B cell (primary cell): ENCODE measurements around the gene WWC2. TPM values are rescaled to one million over a fixed set of nuclear protein-coding genes. Genes with fewer than 3 reads are reported as not detected.

Experiments used
- ATAC-seq: fragments of 200-7000 bp; cut with Tn5 transposase; one replicate; pipeline ENCODE4 v1.10.0; 2021; ENCODE audit warnings: low read depth, mild to moderate bottlenecking, moderate number of reproducible peaks, moderate library complexity
- CTCF ChIA-PET: fragments of 350-600 bp; sonication (Branson Sonifier 250); formaldehyde crosslinking; loops from one replicate; lab custom pipeline; 2021; ENCODE audit warnings: antibody characterized with exemption, inconsistent platforms; lab: Charles Lee
- POLR2A ChIA-PET: fragments of 350-600 bp; sonication (Branson Sonifier 250); formaldehyde crosslinking; loops from one replicate; lab custom pipeline; 2021; ENCODE audit warnings: antibody characterized with exemption; lab: Charles Lee
- DNase-seq: peaks from one replicate; pipeline ENCODE4 v3.0.0; 2013
- H2AFZ ChIP-seq: 2 replicates; pipeline ENCODE4 v1.6.1; 2012; ENCODE audit warnings: mild to moderate bottlenecking, low read depth, low read length; ENCODE audit not compliant: insufficient read depth, poor library complexity, severe bottlenecking
- H3K27ac ChIP-seq, 2 donors: 1 replicate in 1 of 2; 2 replicates in 1 of 2; pipeline ENCODE4 v1.5.1; 2012 to 2013; ENCODE audit warnings: low read length in 2 of 2, mild to moderate bottlenecking in 2 of 2, moderate library complexity in 1 of 2
- H3K27me3 ChIP-seq, 4 experiments: fragments of 200-600 bp in 1 of 4; sonication (generic) in 1 of 4; replicated peaks in 1 of 4; 1 replicate in 2 of 4; 2 replicates in 2 of 4; pipeline versions ENCODE4 v1.6.1 to v1.7.0; 2013 to 2016; ENCODE audit warnings: low read length in 3 of 4, mild to moderate bottlenecking in 2 of 4, mixed read lengths in 1 of 4, moderate library complexity in 1 of 4; ENCODE audit not compliant: insufficient read depth in 4 of 4, control insufficient read depth in 3 of 4; ENCODE audit errors: control extremely low read depth in 1 of 4
- H3K36me3 ChIP-seq, 2 experiments: replicated peaks in 1 of 2; 1 replicate in 1 of 2; 2 replicates in 1 of 2; pipeline versions ENCODE4 v1.6.1 to v1.7.1; 2013; ENCODE audit warnings: low read length in 1 of 2; ENCODE audit not compliant: insufficient read depth in 2 of 2, control insufficient read depth in 1 of 2; ENCODE audit errors: control extremely low read depth in 1 of 2, extremely low read depth in 1 of 2
- H3K4me1 ChIP-seq, 2 donors: fragments of 200-600 bp in 1 of 2; sonication (generic) in 1 of 2; 1 replicate in 1 of 2; 2 replicates in 1 of 2; pipeline versions ENCODE4 v1.5.1 to v1.6.1; 2013 to 2017; ENCODE audit warnings: low read length in 2 of 2; ENCODE audit not compliant: control insufficient read depth in 2 of 2, insufficient read depth in 2 of 2
- H3K4me2 ChIP-seq: replicated peaks from 2 replicates; pipeline ENCODE3; 2012; ENCODE audit warnings: mild to moderate bottlenecking, low read depth, low read length; ENCODE audit not compliant: poor library complexity, severe bottlenecking
- H3K4me3 ChIP-seq, 5 experiments: fragments of 200-600 bp in 1 of 5; sonication (generic) in 1 of 5; 1 replicate in 3 of 5; 2 replicates in 2 of 5; pipeline versions ENCODE4 v1.5.1 to v1.7.0; 2011 to 2016; ENCODE audit warnings: low read length in 4 of 5, mild to moderate bottlenecking in 4 of 5, low read depth in 2 of 5, control low read depth in 1 of 5, moderate library complexity in 1 of 5; ENCODE audit not compliant: insufficient read depth in 1 of 5; ENCODE audit errors: control extremely low read depth in 1 of 5, extremely low read depth in 1 of 5
- H3K79me2 ChIP-seq: fragments of 200-600 bp; sonication (generic); one replicate; pipeline ENCODE4 v1.6.0; 2016; ENCODE audit warnings: low read length; ENCODE audit not compliant: control insufficient read depth, insufficient read depth
- H3K9ac ChIP-seq: fragments of 200-600 bp; sonication (generic); 2 replicates; pipeline ENCODE4 v1.6.1; 2017; ENCODE audit warnings: mild to moderate bottlenecking, low read length, moderate library complexity
- H3K9me3 ChIP-seq, 3 donors: one replicate each; pipeline versions ENCODE4 v1.6.1 to v1.7.1; 2013; ENCODE audit warnings: low read length in 2 of 3; ENCODE audit not compliant: control insufficient read depth in 2 of 3, insufficient read depth in 1 of 3; ENCODE audit errors: control extremely low read depth in 1 of 3
- H4K20me1 ChIP-seq: 2 replicates; pipeline ENCODE4 v1.6.0; 2012; ENCODE audit warnings: mild to moderate bottlenecking, low read length; ENCODE audit not compliant: insufficient read depth, control insufficient read depth, poor library complexity, severe bottlenecking
- H3K27ac Mint-ChIP-seq: one replicate; pipeline ENCODE4 v1.8.0; 2021; ENCODE audit warnings: mixed read lengths
- H3K27me3 Mint-ChIP-seq: one replicate; pipeline ENCODE4 v1.8.0; 2021; ENCODE audit warnings: mixed read lengths
- H3K4me1 Mint-ChIP-seq: one replicate; pipeline ENCODE4 v1.8.0; 2021; ENCODE audit warnings: mixed read lengths
- H3K4me3 Mint-ChIP-seq: one replicate; pipeline ENCODE4 v1.8.0; 2021; ENCODE audit warnings: mixed read lengths
- H3K9me3 Mint-ChIP-seq: one replicate; pipeline ENCODE4 v1.8.0; 2022; ENCODE audit warnings: mixed read lengths; ENCODE audit not compliant: insufficient read depth
- EZH2 ChIP-seq: IDR thresholded peaks from 2 replicates; pipeline ENCODE4 v1.6.1; 2012; ENCODE audit warnings: borderline replicate concordance, low read depth, mild to moderate bottlenecking, moderate library complexity, low read length; ENCODE audit not compliant: insufficient read depth, poor library complexity, severe bottlenecking
- WGBS: methylation state at CpG from one replicate; pipeline ENCODE4 v1.1.5; 2013; ENCODE audit warnings: missing lambda C conversion rate; ENCODE audit not compliant: insufficient coverage; 5-methylcytosine and 5-hydroxymethylcytosine counted together
- intact Hi-C: fragments of 100-400 bp; cut with micrococcal nuclease; formaldehyde crosslinking; loops from one replicate; pipeline ENCODE4 v1.10.0; 2022
- polyA plus RNA-seq: library from polyadenylated mRNA; depleted of rRNA; stranded (reverse); fragments of >200 nt; gene quantifications from 2 replicates; pipeline ENCODE4 v1.2.3, GENCODE V29; 2012
- total RNA-seq, 2 donors: library from RNA; stranded (reverse); fragments of 120-200 nt in 1 of 2; gene quantifications; 1 replicate in 1 of 2; 2 replicates in 1 of 2; pipeline versions ENCODE4 v1.2.3 to v1.2.4, GENCODE V29; 2013 to 2022
- TF ChIP-seq, protein P1 (sequence below): fragments of 200-600 bp; IDR thresholded peaks from one replicate; pipeline ENCODE4 v1.8.0; 2022; ENCODE audit warnings: antibody characterized with exemption, mild to moderate bottlenecking

The WWC2 gene
- total and polyA plus RNA-seq, 2 donors (not counting 1 experiment from before 2014, with no cell fraction given) = 0.07 to 0.32 TPM

DNA sequence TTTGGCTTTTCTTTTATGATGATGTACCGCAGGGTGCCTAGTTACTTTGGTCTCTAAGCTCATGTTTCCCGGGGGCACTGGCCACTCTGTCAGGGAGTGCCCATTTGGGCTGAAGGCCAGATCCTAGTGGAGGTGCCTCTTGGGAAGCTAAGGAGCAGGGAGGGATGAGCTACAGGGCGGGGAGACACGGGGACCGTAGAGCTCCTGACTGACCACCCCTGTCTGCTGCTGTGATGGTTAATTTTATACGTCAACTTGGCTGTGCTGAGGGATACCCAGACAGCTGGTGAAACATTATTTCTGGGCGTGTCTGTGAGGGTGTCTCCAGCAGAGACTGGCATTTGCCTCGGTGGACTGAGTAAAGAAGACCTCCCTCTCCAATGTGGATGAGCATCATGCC, 248.1 kb downstream of the WWC2 start:
- Histone ChIP-seq H3K79me2 (no peaks in the 10 kb centered on the region), H2AFZ (no peak overlapping the region), H3K36me3 (no peaks in the 10 kb centered on the region), H3K4me3 (no peak overlapping the region), H3K27ac (no peak overlapping the region), H3K4me2 (no peak overlapping the region), H3K27me3 (peaks cover 0 to 17% (median 0%) of the 10 kb centered on the region in 4 experiments), H3K9me3 (no peaks in the 10 kb centered on the region), H4K20me1 (no peaks in the 10 kb centered on the region), H3K4me1 (peaks cover 0 to 4% of the 10 kb centered on the region in 2 donors), H3K9ac (no peak overlapping the region)
- TF ChIP-seq EZH2 = no peak
- TF ChIP-seq, protein P1, sequence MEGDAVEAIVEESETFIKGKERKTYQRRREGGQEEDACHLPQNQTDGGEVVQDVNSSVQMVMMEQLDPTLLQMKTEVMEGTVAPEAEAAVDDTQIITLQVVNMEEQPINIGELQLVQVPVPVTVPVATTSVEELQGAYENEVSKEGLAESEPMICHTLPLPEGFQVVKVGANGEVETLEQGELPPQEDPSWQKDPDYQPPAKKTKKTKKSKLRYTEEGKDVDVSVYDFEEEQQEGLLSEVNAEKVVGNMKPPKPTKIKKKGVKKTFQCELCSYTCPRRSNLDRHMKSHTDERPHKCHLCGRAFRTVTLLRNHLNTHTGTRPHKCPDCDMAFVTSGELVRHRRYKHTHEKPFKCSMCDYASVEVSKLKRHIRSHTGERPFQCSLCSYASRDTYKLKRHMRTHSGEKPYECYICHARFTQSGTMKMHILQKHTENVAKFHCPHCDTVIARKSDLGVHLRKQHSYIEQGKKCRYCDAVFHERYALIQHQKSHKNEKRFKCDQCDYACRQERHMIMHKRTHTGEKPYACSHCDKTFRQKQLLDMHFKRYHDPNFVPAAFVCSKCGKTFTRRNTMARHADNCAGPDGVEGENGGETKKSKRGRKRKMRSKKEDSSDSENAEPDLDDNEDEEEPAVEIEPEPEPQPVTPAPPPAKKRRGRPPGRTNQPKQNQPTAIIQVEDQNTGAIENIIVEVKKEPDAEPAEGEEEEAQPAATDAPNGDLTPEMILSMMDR = no peak
- intact Hi-C loops = no loop called here
- Mint-ChIP-seq H3K9me3 (no peaks in the 10 kb centered on the region), H3K4me3 (no peak overlapping the region), H3K27ac (no peak overlapping the region), H3K4me1 (peaks cover 6% of the 10 kb centered on the region), H3K27me3 (peaks cover 28% of the 10 kb centered on the region)
- ChIA-PET CTCF (no interaction called here), POLR2A (interaction anchor here (0.7 kb wide), 1 partner anchor 426 kb away, joined by 5 read pairs; no protein-coding TSS in a partner anchor)
- ATAC-seq = no peak
- no peak for DNase-seq
- 86% methylated on average over 8 of the region's 8 CpGs for WGBS

DNA sequence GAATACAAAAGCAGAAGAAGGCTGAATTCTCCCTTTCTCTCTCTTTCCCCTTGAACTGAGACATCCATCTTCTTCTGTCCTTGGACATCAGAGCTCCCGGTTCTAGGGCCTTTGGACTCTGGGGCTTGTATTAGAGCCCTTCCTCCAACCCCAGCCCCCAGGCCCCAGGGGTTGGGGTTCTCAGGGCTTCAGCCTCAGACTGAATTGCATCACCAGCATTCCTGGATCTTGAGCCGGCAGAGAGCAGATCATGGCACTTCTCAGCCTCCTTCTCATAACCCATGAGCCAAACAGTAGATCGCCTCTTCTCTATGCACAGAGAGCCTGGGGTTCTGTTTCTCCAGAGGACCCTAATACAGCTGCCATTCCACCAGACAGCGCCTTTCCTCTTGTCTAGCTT, 248.5 kb downstream of the WWC2 start:
- Histone ChIP-seq H3K36me3 (no peaks in the 10 kb centered on the region), H3K79me2 (no peaks in the 10 kb centered on the region), H3K4me2 (no peak overlapping the region), H3K27ac (no peak overlapping the region), H4K20me1 (no peaks in the 10 kb centered on the region), H3K4me1 (peaks cover 0 to 4% of the 10 kb centered on the region in 2 donors), H3K9ac (no peak overlapping the region), H3K9me3 (no peaks in the 10 kb centered on the region), H3K4me3 (no peak overlapping the region), H3K27me3 (peaks cover 0 to 17% (median 0%) of the 10 kb centered on the region in 4 experiments), H2AFZ (no peak overlapping the region)
- no peak overlapping the region for H3K4me3 Mint-ChIP-seq
- no peak for TF ChIP-seq EZH2
- TF ChIP-seq, protein P1 = no peak
- peaks cover 30% of the 10 kb centered on the region for H3K27me3 Mint-ChIP-seq
- H3K27ac Mint-ChIP-seq = no peak overlapping the region
- ChIA-PET CTCF (no interaction called here), POLR2A (no interaction called here)
- ATAC-seq = no peak
- no peaks in the 10 kb centered on the region for H3K9me3 Mint-ChIP-seq
- DNase-seq = no peak
- intact Hi-C loops = no loop called here
- 91% methylated on average over 3 of the region's 4 CpGs for WGBS
- H3K4me1 Mint-ChIP-seq = peaks cover 6% of the 10 kb centered on the region
